Activated T-cell treated with anti-CD3 and anti-CD28 coated beads, Interleukin-2, amount 50 U/mL, for 48 hours (primary cell): ENCODE results near the gene NKAPL.
"Not testable (repeated sequence)": the region's sequence is repeated elsewhere in the genome, so short reads cannot be mapped to it uniquely, and the experiment has no call there.

Experiments used
- DNase-seq, 2 experiments: peaks; one replicate each; pipeline ENCODE4 v3.0.0-alpha.2; 2020

NKAPL gene

DNA sequence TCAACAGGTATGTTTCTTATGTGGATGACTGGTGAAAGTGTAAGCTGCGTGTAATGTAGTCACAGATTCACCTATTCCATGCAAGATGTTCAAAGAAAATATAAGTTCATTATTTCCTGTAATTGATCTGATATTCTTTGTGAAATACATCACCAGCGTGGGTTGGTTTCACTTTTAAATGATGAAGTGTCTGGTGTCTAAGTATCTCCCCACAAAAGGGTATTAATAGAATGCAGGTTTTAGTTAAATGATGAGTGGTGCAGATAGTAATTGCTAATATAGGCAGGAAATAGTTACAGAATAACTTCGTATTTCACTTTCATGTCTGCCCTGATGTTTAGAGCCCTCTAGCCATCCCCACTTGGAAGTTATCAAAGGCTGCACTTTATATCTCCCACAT lies 44.5 kb downstream of the NKAPL start:
- DNase-seq = no peak

GRCh38 chr6:28306363-28306762 lies 47.3 kb downstream of the NKAPL start:
- not testable (repeated sequence) for DNase-seq
